Immature natural killer cell (primary cell): ENCODE data around the gene TMEM114. TPM values are rescaled to one million over a fixed set of nuclear protein-coding genes. Genes with fewer than 3 reads are reported as not detected.
A peak's percentile ranks its signal among the peaks of the same experiment; 100 is the strongest.

ENCODE experiments used
- DNase-seq, 3 donors: peaks; one replicate each; pipeline ENCODE4 v3.0.0; 2022; ENCODE audit warnings: mixed read lengths in 1 of 3
- H3K27ac Mint-ChIP-seq, 6 donors: one replicate each; pipeline ENCODE4 v1.8.0; 2020; ENCODE audit warnings: mixed read lengths in 6 of 6, mild to moderate bottlenecking in 5 of 6, inconsistent platforms in 4 of 6, moderate library complexity in 3 of 6
- H3K27me3 Mint-ChIP-seq, 3 donors: one replicate each; pipeline ENCODE4 v1.8.0; 2020 to 2021; ENCODE audit warnings: low read depth in 3 of 3, mild to moderate bottlenecking in 3 of 3, mixed read lengths in 3 of 3, moderate library complexity in 3 of 3, inconsistent platforms in 1 of 3
- H3K36me3 Mint-ChIP-seq, 3 donors: one replicate each; pipeline ENCODE4 v1.8.0; 2020; ENCODE audit warnings: mixed read lengths in 3 of 3, inconsistent platforms in 2 of 3, mild to moderate bottlenecking in 2 of 3
- H3K4me1 Mint-ChIP-seq, 2 donors: one replicate each; pipeline ENCODE4 v1.8.0; 2020; ENCODE audit warnings: inconsistent platforms in 2 of 2, mild to moderate bottlenecking in 2 of 2, mixed read lengths in 2 of 2, moderate library complexity in 1 of 2
- H3K4me3 Mint-ChIP-seq, 5 donors: one replicate each; pipeline ENCODE4 v1.8.0; 2020; ENCODE audit warnings: mild to moderate bottlenecking in 5 of 5, mixed read lengths in 5 of 5, inconsistent platforms in 3 of 5, moderate library complexity in 3 of 5
- H3K9me3 Mint-ChIP-seq, 6 donors: one replicate each; pipeline ENCODE4 v1.8.0; 2020; ENCODE audit warnings: mild to moderate bottlenecking in 6 of 6, mixed read lengths in 6 of 6, inconsistent platforms in 4 of 6, moderate library complexity in 3 of 6
- polyA plus RNA-seq, 3 donors: library from polyadenylated mRNA; unstranded; fragments of 300-500 nt; fragmentation: Illumina TruSeq; gene quantifications; one replicate each; pipeline ENCODE4 v1.2.3, GENCODE V29; 2021

Gene TMEM114
- polyA plus RNA-seq, 3 donors from 2014 or later, result not detected

DNA sequence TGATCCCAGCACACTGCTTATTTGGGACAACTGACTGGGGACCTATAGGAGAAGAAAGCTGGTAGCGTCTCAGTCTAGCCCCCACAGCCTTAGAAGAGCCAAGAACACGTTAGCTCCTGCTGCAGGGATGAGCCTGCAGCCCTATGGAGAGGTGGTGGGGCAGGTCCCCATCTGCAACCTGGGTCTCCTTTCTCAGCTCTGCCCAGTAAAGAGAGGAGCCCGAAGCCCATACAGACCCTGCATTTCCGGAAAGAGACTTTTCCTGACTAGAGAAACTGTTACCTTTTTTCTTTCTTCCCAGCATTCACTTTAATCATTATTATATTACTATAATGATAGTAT, 32.0 kb upstream of the TMEM114 start:
- Mint-ChIP-seq H3K36me3 (peaks cover 4 to 11% (median 5%) of the 10 kb centered on the region in 3 donors), H3K27ac (peak overlapping the region; percentile 72 to 89 (median 82))
- DNase-seq, result no peak

GRCh38 chr16:8621572-8622314, 31.4 kb upstream of the TMEM114 start, which contains the start of gene METTL22:
Gene METTL22, plus strand, starts transcription at chr16:8621698. Its CDS starts 3,968 bp downstream, at chr16:8625666.
- no peaks in the 10 kb centered on the region for H3K9me3 Mint-ChIP-seq
- H3K4me1 Mint-ChIP-seq, result peaks cover 13 to 19% of the 10 kb centered on the region in 2 donors
- H3K4me3 Mint-ChIP-seq, result peak within 1 kb of the TSS; percentile 86 to 95 (median 92)
- peaks cover 0 to 5% (median 0%) of the 10 kb centered on the region in 3 donors for H3K36me3 Mint-ChIP-seq
- DNase-seq, result peak; percentile 91 to 93 (median 93)
- peak within 1 kb of the TSS; percentile 72 to 89 (median 82) for H3K27ac Mint-ChIP-seq
- H3K27me3 Mint-ChIP-seq, result peaks cover 3 to 13% (median 6%) of the 10 kb centered on the region in 3 donors

More for the DNA sequence above, 32.0 kb upstream of the TMEM114 start:
- Mint-ChIP-seq H3K27me3 (peaks cover 3 to 13% (median 6%) of the 10 kb centered on the region in 3 donors), H3K4me1 (peaks cover 13 to 19% of the 10 kb centered on the region in 2 donors), H3K9me3 (no peaks in the 10 kb centered on the region), H3K4me3 (peak overlapping the region; percentile 86 to 95 (median 92))

DNA sequence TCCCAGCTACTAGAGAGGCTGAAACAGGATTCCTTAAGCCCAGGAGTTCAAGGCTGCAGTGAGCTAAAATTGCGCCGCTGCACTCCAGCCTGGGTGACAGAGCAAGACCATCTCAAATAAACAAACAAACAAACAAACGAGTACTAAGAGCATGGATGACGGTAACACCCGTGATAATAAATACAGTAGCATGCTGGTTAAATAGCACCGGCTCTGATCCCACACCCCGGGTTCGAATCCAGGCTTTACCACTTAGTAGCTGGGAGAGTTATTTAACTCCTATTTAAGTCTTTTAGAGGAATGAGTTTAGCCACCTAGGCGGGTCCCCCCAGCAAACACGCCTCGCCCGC, 30.9 kb upstream of the TMEM114 start:
- peaks cover 0 to 5% (median 0%) of the 10 kb centered on the region in 3 donors for H3K36me3 Mint-ChIP-seq
- H3K27me3 Mint-ChIP-seq, result peaks cover 3 to 13% (median 7%) of the 10 kb centered on the region in 3 donors
- H3K9me3 Mint-ChIP-seq, result no peaks in the 10 kb centered on the region
- no peak for DNase-seq
- H3K4me3 Mint-ChIP-seq, result peak overlapping the region; percentile 86 to 95 (median 92)
- H3K27ac Mint-ChIP-seq, result peak overlapping the region; percentile 29 to 89 (median 82)
- peaks cover 13 to 19% of the 10 kb centered on the region in 2 donors for H3K4me1 Mint-ChIP-seq

- Mint-ChIP-seq H3K4me3 (peak overlapping the region; percentile 86 to 95 (median 92)), H3K9me3 (no peaks in the 10 kb centered on the region), H3K36me3 (peaks cover 0 to 5% (median 0%) of the 10 kb centered on the region in 3 donors), H3K27me3 (peaks cover 3 to 13% (median 7%) of the 10 kb centered on the region in 3 donors), H3K27ac (peak overlapping the region in 1 of 6 donors; percentile 84), H3K4me1 (peaks cover 13 to 19% of the 10 kb centered on the region in 2 donors)
- DNase-seq, result no peak
Measured at GRCh38 chr16:8620535-8620934, 30.2 kb upstream of the TMEM114 start.

DNA sequence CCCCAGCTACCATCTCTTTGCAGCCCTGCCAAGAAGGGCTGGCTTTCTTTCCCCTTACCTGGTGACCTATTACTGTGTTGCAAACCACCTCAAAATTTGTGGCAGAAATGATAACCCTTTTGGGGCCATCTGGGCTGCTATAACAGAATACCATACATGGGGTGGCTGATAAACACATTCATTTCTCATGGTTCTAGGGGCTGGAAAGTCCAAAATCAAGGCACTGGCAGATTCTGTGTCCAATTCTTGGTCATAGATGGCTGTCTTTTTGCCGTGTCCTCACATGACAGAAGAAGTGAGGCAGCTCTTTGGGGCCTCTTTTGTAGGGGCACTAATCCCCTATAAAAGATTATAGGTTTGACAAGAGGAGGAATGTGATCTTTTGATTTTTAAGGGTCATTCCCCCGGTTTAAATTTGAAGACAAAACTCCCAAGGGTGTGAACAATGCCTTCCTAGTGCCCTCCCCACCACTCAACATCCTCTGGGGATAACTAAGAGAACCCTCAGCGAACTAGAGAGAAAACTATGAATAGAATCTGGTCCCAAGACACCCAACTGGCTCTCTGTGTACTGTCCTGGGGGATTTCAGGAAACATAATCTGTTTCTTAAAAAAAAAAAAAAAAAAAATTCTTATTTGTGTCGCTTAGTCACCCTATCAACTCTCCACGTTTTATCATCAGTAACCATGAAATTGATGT, 29.5 kb upstream of the TMEM114 start:
- peak overlapping the region in 2 of 5 donors; percentile 86 to 92 for H3K4me3 Mint-ChIP-seq
- H3K4me1 Mint-ChIP-seq, result peaks cover 13 to 15% of the 10 kb centered on the region in 2 donors
- no peaks in the 10 kb centered on the region for H3K9me3 Mint-ChIP-seq
- H3K27me3 Mint-ChIP-seq, result peaks cover 3 to 13% (median 10%) of the 10 kb centered on the region in 3 donors
- H3K36me3 Mint-ChIP-seq, result peaks cover 0 to 2% (median 0%) of the 10 kb centered on the region in 3 donors
- H3K27ac Mint-ChIP-seq, result no peak overlapping the region
- DNase-seq, result no peak

DNA sequence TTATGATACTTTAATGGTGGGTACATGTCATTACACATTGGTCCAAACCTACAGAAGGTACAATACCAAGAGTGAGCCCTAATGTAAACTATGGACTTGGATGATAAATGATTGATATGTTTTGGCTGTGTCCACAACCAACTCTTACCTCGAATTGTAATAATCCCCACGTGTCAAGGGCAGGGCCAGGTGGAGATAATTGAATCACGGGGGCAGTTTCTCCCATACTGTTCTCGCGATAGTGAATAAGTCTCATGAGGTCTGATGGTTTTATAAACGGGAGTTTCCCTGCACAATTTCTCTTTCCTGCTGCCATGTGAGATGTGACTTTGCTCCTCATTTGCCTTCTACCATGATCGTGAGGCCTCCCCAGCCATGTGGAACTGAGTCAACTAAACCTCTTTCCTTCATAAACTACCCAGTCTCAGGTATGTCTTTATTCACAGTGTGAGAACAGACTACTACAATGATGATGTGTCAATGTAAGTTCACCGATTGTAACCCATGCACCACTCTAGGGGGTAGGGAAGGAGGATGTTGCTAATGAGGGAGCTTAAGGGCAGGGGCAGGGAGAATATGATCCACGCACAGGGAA, 24.2 kb upstream of the TMEM114 start:
- Mint-ChIP-seq H3K27ac (no peak overlapping the region), H3K9me3 (no peaks in the 10 kb centered on the region), H3K4me3 (no peak overlapping the region), H3K27me3 (peaks cover 5 to 11% (median 6%) of the 10 kb centered on the region in 3 donors), H3K4me1 (no peaks in the 10 kb centered on the region), H3K36me3 (no peaks in the 10 kb centered on the region)
- DNase-seq, result no peak

GRCh38 chr16:8611886-8612600, 21.7 kb upstream of the TMEM114 start:
- Mint-ChIP-seq H3K27me3 (peaks cover 5 to 9% (median 8%) of the 10 kb centered on the region in 3 donors), H3K4me3 (no peak overlapping the region), H3K4me1 (no peaks in the 10 kb centered on the region), H3K27ac (no peak overlapping the region), H3K36me3 (no peaks in the 10 kb centered on the region), H3K9me3 (no peaks in the 10 kb centered on the region)
- no peak for DNase-seq

- Mint-ChIP-seq H3K36me3 (no peaks in the 10 kb centered on the region), H3K27ac (no peak overlapping the region), H3K9me3 (no peaks in the 10 kb centered on the region), H3K4me1 (no peaks in the 10 kb centered on the region), H3K4me3 (peak overlapping the region in 1 of 5 donors; percentile 5), H3K27me3 (peaks cover 5 to 14% (median 8%) of the 10 kb centered on the region in 3 donors)
- no peak for DNase-seq
Measured at GRCh38 chr16:8611122-8611521, 20.8 kb upstream of the TMEM114 start.

- Mint-ChIP-seq H3K4me3 (no peak overlapping the region), H3K9me3 (no peaks in the 10 kb centered on the region), H3K27ac (no peak overlapping the region), H3K4me1 (no peaks in the 10 kb centered on the region), H3K36me3 (no peaks in the 10 kb centered on the region), H3K27me3 (peaks cover 2 to 15% (median 7%) of the 10 kb centered on the region in 3 donors)
- no peak for DNase-seq
Measured at GRCh38 chr16:8607214-8607613, 16.9 kb upstream of the TMEM114 start.

- H3K27ac Mint-ChIP-seq, result no peak overlapping the region
Measured at GRCh38 chr16:8605554-8605953, 15.2 kb upstream of the TMEM114 start.

DNA sequence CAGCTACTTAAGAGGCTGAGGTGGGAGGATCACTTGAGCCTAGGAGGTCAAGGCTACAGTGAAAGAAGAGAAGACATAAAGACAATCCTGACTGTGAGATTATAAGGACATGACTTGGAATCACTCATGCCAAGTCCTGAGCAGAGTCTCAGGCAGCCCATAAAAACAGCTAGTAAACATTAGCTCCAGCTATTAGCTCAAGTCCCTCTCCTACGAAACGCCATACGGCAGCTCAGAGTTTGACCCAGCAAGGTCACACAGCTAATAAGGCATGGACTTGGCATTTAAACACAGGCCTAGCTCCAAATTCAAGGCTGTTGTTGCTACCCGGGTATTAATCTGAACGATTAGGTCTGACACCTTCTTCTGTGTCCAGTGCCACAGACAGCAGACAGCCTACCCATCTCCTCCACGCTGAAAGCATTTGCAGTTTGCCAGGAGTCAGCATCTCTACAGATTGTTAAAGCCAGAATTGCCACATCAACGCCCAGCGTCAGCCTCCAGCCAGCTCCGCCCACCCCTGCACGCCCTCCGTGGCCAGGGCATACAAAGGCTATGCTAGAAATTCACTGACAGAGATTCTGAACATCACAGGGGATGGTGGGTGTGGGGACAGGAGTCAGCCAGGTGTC, 9.9 kb upstream of the TMEM114 start:
- Mint-ChIP-seq H3K27ac (no peak overlapping the region), H3K4me3 (no peak overlapping the region), H3K9me3 (no peaks in the 10 kb centered on the region), H3K27me3 (peaks cover 0 to 2% (median 1%) of the 10 kb centered on the region in 3 donors), H3K36me3 (no peaks in the 10 kb centered on the region), H3K4me1 (no peaks in the 10 kb centered on the region)
- no peak for DNase-seq

More at GRCh38 chr16:8605554-8605953, 15.2 kb upstream of the TMEM114 start:
- DNase-seq, result no peak
- H3K4me1 Mint-ChIP-seq, result no peaks in the 10 kb centered on the region
- H3K4me3 Mint-ChIP-seq, result no peak overlapping the region
- peaks cover 2 to 9% (median 6%) of the 10 kb centered on the region in 3 donors for H3K27me3 Mint-ChIP-seq
- no peaks in the 10 kb centered on the region for H3K9me3 Mint-ChIP-seq
- no peaks in the 10 kb centered on the region for H3K36me3 Mint-ChIP-seq

DNA sequence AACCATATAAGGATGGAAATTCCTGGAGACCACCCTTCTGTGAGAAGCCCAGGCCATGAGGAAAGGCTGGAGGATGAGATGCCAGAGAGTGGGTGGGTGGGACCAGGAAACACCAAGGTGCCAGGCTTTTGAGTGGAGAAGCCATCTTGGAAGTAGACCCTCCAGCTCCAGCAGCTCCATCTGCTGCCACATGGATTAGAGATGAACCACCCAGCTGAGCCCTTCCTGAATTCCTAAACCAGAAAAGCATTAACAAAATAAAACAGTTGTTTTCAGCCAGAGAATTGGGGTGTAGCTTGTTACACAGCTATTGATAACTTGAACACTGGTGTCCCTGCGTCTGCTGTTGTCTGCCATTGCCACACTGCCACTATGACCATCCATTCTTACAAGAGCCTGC, 6.3 kb upstream of the TMEM114 start:
- no peak overlapping the region for H3K4me3 Mint-ChIP-seq
- no peak for DNase-seq
- no peaks in the 10 kb centered on the region for H3K36me3 Mint-ChIP-seq
- H3K27me3 Mint-ChIP-seq, result peaks cover 2 to 4% (median 2%) of the 10 kb centered on the region in 3 donors
- H3K9me3 Mint-ChIP-seq, result no peaks in the 10 kb centered on the region
- no peaks in the 10 kb centered on the region for H3K4me1 Mint-ChIP-seq
- no peak overlapping the region for H3K27ac Mint-ChIP-seq

- Mint-ChIP-seq H3K4me3 (no peak overlapping the region), H3K27ac (no peak overlapping the region), H3K9me3 (no peaks in the 10 kb centered on the region), H3K4me1 (no peaks in the 10 kb centered on the region), H3K27me3 (peaks cover 2% of the 10 kb centered on the region in 3 donors), H3K36me3 (no peaks in the 10 kb centered on the region)
- no peak for DNase-seq
Measured at GRCh38 chr16:8595783-8596182, 5.5 kb upstream of the TMEM114 start.
